Heart right ventricle (tissue), 16 donors: Measurements from ENCODE around the gene TROAP. TPM values are rescaled to one million over a fixed set of nuclear protein-coding genes. Genes with fewer than 3 reads are reported as not detected.
A peak's percentile ranks its signal among the peaks of the same experiment; 100 is the strongest.

Source experiments
- ATAC-seq, 8 donors: fragments of 200-7000 bp; cut with Tn5 transposase; one replicate each; pipeline ENCODE4 v1.9.1; 2020; ENCODE audit warnings: mild to moderate bottlenecking in 8 of 8, moderate library complexity in 8 of 8, moderate number of reproducible peaks in 1 of 8
- DNase-seq, 2 donors: peaks; one replicate each; pipeline ENCODE4 v3.0.0-alpha.2; 2020
- H3K27ac ChIP-seq, 10 donors: fragments of 200-600 bp; sonication (generic) in 2 of 10; one replicate each; pipeline versions ENCODE4 v1.5.0 to v1.8.0; 2020 to 2022; ENCODE audit warnings: mild to moderate bottlenecking in 3 of 10
- H3K27me3 ChIP-seq, 7 donors: fragments of 200-600 bp; one replicate each; pipeline ENCODE4 v1.8.0; 2021 to 2022; ENCODE audit warnings: mild to moderate bottlenecking in 2 of 7
- H3K36me3 ChIP-seq, 9 donors: fragments of 200-600 bp; sonication (generic) in 1 of 9; one replicate each; pipeline versions ENCODE4 v1.5.0 to v1.8.0; 2020 to 2022; ENCODE audit warnings: mild to moderate bottlenecking in 2 of 9
- H3K4me1 ChIP-seq, 9 donors: fragments of 200-600 bp; sonication (generic) in 1 of 9; one replicate each; pipeline versions ENCODE4 v1.5.0 to v1.8.0; 2020 to 2022; ENCODE audit warnings: mild to moderate bottlenecking in 4 of 9
- H3K4me3 ChIP-seq, 10 donors: fragments of 200-600 bp; sonication (generic) in 2 of 10; one replicate each; pipeline versions ENCODE4 v1.5.0 to v1.8.0; 2020 to 2022; ENCODE audit warnings: mild to moderate bottlenecking in 7 of 10, moderate library complexity in 2 of 10
- H3K9me3 ChIP-seq, 11 donors: fragments of 200-600 bp in 10 of 11; sonication (generic) in 2 of 11; one replicate each; pipeline versions ENCODE4 v1.5.0 to v1.8.0; 2013 to 2022; ENCODE audit warnings: mild to moderate bottlenecking in 2 of 11, control low read depth in 1 of 11, moderate library complexity in 1 of 11
- CTCF ChIP-seq, 9 donors: fragments of 200-600 bp; sonication (generic) in 2 of 9; IDR thresholded peaks; one replicate each; pipeline versions ENCODE4 v1.5.0 to v1.8.0; 2021 to 2022; ENCODE audit warnings: antibody characterized with exemption in 9 of 9, mild to moderate bottlenecking in 5 of 9, moderate library complexity in 1 of 9
- WGBS, 2 donors: extraction: QIAGEN DNeasy Blood & Tissue Kit; methylation state at CpG; one replicate each; pipeline ENCODE4 v1.1.7; 2013; ENCODE audit warnings: inconsistent platforms in 1 of 2; 5-methylcytosine and 5-hydroxymethylcytosine counted together
- intact Hi-C, 10 donors: fragments of 100-400 bp; cut with DNase I; formaldehyde crosslinking; loops; one replicate each; pipeline versions ENCODE4 v1.11.1 to v1.14.2; 2022
- polyA plus RNA-seq, 2 donors: library from polyadenylated mRNA; stranded (reverse); fragments of 200-250 nt; gene quantifications; one replicate each; pipeline ENCODE4 v1.2.3, GENCODE V29; 2013
- total RNA-seq, 10 donors: library from RNA; stranded (reverse); fragmentation: NEBNext Ultra II Directional in 3 of 10; extraction: Animal tissue kit (Norgen Biotek cat#: 25700) in 3 of 10; gene quantifications; one replicate each; pipeline versions ENCODE4 v1.2.1 to v1.2.4, GENCODE V29; 2021 to 2023
- donor health status: Arrhythmogenic right ventricular cardiomyopathy.
- donor health status: ischemic (EF 13 %, LVEDD 7.1; RV severe dilation, severe dysfunction).
- donor health status: healthy with polysubstance abuse.
- donor health status: DM: no; HTN: yes; CAD: no.
- donor health status: DM: no; HTN: no; CAD: no.
- donor health status: ischemic (EF 25% LVEDD 6.9; RV normal size, moderate dysfunction).
- donor health status: ischemic (EF 25% LVEDD 5.7; RV mildly dilated, moderate dysfunction).
- donor health status: healthy.
- donor health status: DM: yes; HTN: yes; CAD: no.
- donor health status: Ischemic cardiomyopathy.
- donor health status: ischemic (EF 35%, LVEDD 5.7; RV mildly dilated, moderate dysfunction).
- donor health status: nonischemic (EF 11% LVEDD 7.7; RV severe dilation, severe dysfunction).
- donor health status: DM: yes; HTN: yes; CAD: no.
- donor health status: PGD.
- donor health status: ischemic (EF 29% LVEDD 5.4; RV normal size, mild dysfunction).
- donor health status: nonischemic (EF 23%, LVEDD 6.1; RV moderate dilation, normal function).

The TROAP gene
- total and polyA plus RNA-seq, 12 donors: 0.20 to 4.9 (median 0.72) TPM; not detected in 3

DNA sequence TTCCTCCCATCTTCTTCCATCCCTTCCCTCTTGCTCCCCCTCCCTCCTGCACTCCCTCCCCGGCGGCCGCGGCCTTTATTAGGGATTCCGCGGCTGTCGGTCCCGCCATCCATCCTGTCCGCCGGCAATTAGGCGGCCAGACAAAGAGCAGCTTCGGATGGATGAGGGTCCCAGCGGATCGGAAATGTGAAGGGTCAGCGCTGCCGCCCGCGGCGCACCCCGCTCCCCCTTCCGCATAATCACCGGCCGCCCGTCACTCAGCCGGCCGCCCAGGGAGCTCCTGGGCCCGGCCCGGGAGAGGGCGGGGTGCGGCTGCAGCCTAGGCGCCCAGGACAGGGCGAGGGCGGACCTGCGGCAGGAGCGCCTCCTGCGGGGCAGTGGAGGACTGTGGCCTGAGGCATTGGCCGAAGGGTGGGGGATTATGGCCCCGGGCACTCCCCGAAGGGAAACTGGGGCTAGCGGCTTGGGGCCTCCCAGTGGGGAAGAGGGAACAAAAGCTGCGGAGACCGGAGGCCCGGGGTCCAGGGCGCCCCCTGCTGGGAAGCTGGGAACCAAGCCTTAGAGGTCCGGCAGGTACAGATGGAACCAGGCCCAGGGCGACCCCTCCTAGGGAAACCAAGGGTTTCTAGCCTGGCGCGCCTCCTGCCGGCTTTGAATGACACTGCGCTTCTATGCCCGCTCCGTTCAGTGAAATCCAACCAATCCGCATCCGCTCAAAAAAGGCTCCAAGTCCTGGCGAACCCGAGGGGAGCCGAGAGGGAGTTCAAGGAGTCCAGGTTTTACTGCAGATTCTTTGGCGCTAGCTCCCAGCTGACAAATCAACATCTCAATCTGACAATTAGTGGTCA lies 19.2 kb downstream of the TROAP start:
- Histone ChIP-seq H3K4me3 (peak overlapping the region; percentile 32 to 58 (median 54)), H3K27me3 (peaks cover 15 to 98% (median 81%) of the 10 kb centered on the region in 7 donors), H3K4me1 (peaks cover 28 to 53% (median 46%) of the 10 kb centered on the region in 9 donors), H3K9me3 (no peaks in the 10 kb centered on the region), H3K27ac (no peak overlapping the region), H3K36me3 (no peaks in the 10 kb centered on the region)
- peak; percentile 74 to 91 (median 83) for TF ChIP-seq CTCF (IDR thresholded peaks at IDR 0.05)
- intact Hi-C loops: loop anchor here in 6 of 10 donors (5.0 to 10.0 kb wide), 3 partner anchors 47 to 55 kb away; partner anchors contain the start of gene PRPH (in 1 of the 6)
- WGBS, 2 donors: 2% methylated on average over 57 to 58 of the region's 58 CpGs
- ATAC-seq (peak; percentile 42 to 68 (median 58)), DNase-seq (peak; percentile 68 to 78)

DNA sequence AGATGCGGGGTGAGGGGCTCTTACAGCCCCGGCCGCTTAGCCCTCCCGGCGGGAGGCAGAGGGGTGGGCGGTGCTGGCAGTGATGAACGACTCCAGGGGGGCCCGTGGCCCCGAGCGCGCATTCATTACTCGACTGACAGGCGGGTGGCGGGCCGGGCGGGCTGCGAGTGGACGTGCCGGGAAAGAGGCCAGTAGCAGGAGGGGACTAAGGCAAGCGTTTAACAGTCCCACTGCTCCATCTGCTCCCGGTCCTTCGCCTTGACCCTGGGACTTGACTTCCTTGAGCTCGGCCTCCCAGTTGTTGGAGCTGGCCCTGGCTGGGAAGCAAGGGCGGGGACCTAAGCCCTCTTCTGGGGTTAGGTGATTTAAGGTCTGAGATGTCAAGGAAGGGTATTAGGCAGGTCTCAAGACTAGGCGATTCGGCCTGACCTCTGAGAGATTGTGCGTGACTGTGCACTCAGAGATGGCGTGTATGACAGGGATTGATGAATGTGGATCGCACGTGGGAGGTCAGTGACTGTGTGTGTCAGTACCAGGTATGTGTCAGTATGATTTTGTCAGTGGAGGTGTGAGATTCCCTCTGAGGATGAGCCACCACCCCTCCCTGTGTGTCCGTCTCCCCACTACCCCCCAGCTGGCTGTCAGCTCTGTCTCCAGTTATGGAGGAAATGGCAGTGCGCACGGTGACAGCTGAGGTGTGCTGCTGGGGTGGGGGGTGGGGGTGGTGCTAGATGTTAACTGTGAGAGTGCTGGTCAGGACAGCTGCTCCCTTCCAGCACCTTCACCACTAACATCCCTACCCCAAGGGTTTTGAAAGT lies 20.1 kb downstream of the TROAP start:
- H3K9me3 ChIP-seq: no peaks in the 10 kb centered on the region
- no peak overlapping the region for H3K27ac ChIP-seq
- peaks cover 32 to 60% (median 54%) of the 10 kb centered on the region in 9 donors for H3K4me1 ChIP-seq
- no peak for DNase-seq
- intact Hi-C loops: loop anchor here in 6 of 10 donors (5.0 to 10.0 kb wide), 3 partner anchors 48 to 56 kb away; partner anchors contain the start of gene PRPH (in 1 of the 6)
- H3K4me3 ChIP-seq: peak overlapping the region in 9 of 10 donors; percentile 32 to 58 (median 54)
- no peak for TF ChIP-seq CTCF (IDR thresholded peaks at IDR 0.05)
- peaks cover 16 to 100% (median 82%) of the 10 kb centered on the region in 7 donors for H3K27me3 ChIP-seq
- 3 to 6% methylated on average over 33 of the region's 33 CpGs for WGBS, 2 donors
- ATAC-seq: peak in 1 of 8 donors; percentile 2
- no peaks in the 10 kb centered on the region for H3K36me3 ChIP-seq

GRCh38 chr12:49344486-49345050 lies 21.5 kb downstream of the TROAP start:
- intact Hi-C loops: loop anchor here in 7 of 10 donors (2.0 to 10.0 kb wide), 4 partner anchors 50 to 57 kb away; partner anchors contain the start of gene PRPH (in 1 of the 7)

More at GRCh38 chr12:49344486-49345050, 21.5 kb downstream of the TROAP start:
- Histone ChIP-seq H3K4me3 (peak overlapping the region in 5 of 10 donors; percentile 43 to 51 (median 50)), H3K27me3 (peaks cover 16 to 100% (median 80%) of the 10 kb centered on the region in 7 donors), H3K27ac (no peak overlapping the region), H3K9me3 (no peaks in the 10 kb centered on the region), H3K36me3 (no peaks in the 10 kb centered on the region), H3K4me1 (peaks cover 32 to 64% (median 57%) of the 10 kb centered on the region in 9 donors)
- no peak for TF ChIP-seq CTCF (IDR thresholded peaks at IDR 0.05)
- WGBS, 2 donors: 19 to 26% methylated on average over 15 of the region's 15 CpGs
- no peak for DNase-seq
- ATAC-seq: no peak
